Measurements from ENCODE around the gene SERINC2.
"Not testable (repeated sequence)": the region's sequence is repeated elsewhere in the genome, so short reads cannot be mapped to it uniquely, and the experiment has no call there.

The SERINC2 gene

GRCh38 chr1:31467005-31467674, 54.1 kb downstream of the SERINC2 start:
- H3K4me1 ChIP-seq: no peaks in the 10 kb centered on the region
- no peaks in the 10 kb centered on the region for H3K36me3 ChIP-seq (replicated peaks)
- in situ Hi-C loops (cut with MboI; ENCODE audit: low sequenced_read_pairs): no loop called here
- peaks cover 4% of the 10 kb centered on the region; the same call in 1 of the 2 replicates for H3K9me3 ChIP-seq
- DNase-seq (ENCODE audit: low spot score in 2 of 2): no peak
- no peak overlapping the region for H3K4me3 ChIP-seq
- peaks cover 3% of the 10 kb centered on the region for H3K27me3 ChIP-seq (ENCODE audit: low read depth)

GRCh38 chr1:31470794-31471315, 57.8 kb downstream of the SERINC2 start:
- Histone ChIP-seq H3K27me3 (ENCODE audit: low read depth) (peaks cover 3% of the 10 kb centered on the region), H3K4me1 (no peaks in the 10 kb centered on the region), H3K4me3 (no peak overlapping the region), H3K36me3 (replicated peaks) (no peaks in the 10 kb centered on the region), H3K9me3 (peaks cover 4% of the 10 kb centered on the region; the same call in 1 of the 2 replicates)
- in situ Hi-C loops (cut with MboI; ENCODE audit: low sequenced_read_pairs): no loop called here
- no peak for DNase-seq (ENCODE audit: low spot score in 2 of 2)

GRCh38 chr1:31471452-31472313, 58.7 kb downstream of the SERINC2 start:
- H3K27me3 ChIP-seq (ENCODE audit: low read depth); in situ Hi-C loops (cut with MboI; ENCODE audit: low sequenced_read_pairs); H3K4me1 ChIP-seq; H3K4me3 ChIP-seq; H3K36me3 ChIP-seq (replicated peaks); DNase-seq (ENCODE audit: low spot score in 2 of 2); H3K9me3 ChIP-seq: not testable (repeated sequence)

- in situ Hi-C loops (cut with MboI; ENCODE audit: low sequenced_read_pairs); H3K9me3 ChIP-seq; H3K27me3 ChIP-seq (ENCODE audit: low read depth); H3K36me3 ChIP-seq (replicated peaks); DNase-seq (ENCODE audit: low spot score in 2 of 2); H3K4me1 ChIP-seq; H3K4me3 ChIP-seq: not testable (repeated sequence)
These were observed 59.3 kb downstream of the SERINC2 start for GRCh38 chr1:31472314-31472651.

GRCh38 chr1:31472673-31473072, 59.7 kb downstream of the SERINC2 start:
- H3K36me3 ChIP-seq (replicated peaks); H3K27me3 ChIP-seq (ENCODE audit: low read depth); H3K4me1 ChIP-seq; in situ Hi-C loops (cut with MboI; ENCODE audit: low sequenced_read_pairs); H3K9me3 ChIP-seq; DNase-seq (ENCODE audit: low spot score in 2 of 2); H3K4me3 ChIP-seq: not testable (repeated sequence)

- not testable (repeated sequence) for H3K27me3 ChIP-seq (ENCODE audit: low read depth)
These were observed 60.5 kb downstream of the SERINC2 start for GRCh38 chr1:31473508-31473907.

DNA sequence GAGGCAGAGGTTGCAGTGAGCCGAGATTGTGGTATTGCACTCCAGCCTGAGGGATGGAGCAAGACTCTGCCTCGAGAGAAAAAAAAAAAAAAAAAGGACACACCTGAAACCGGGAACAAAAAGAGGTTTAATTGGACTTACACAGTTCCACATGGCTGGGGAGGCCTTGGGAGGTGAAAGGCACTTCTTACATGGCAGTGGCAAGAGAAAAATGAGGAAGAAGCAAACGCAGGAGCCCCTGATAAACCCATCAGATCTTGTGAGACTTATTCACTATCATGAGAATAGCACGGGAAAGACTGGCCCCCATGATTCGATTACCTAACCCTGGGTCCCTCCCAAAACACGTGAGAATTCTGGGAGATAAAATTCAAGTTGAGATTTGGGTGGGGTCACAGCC, 61.6 kb downstream of the SERINC2 start:
- H3K9me3 ChIP-seq; DNase-seq (ENCODE audit: low spot score in 2 of 2); H3K4me1 ChIP-seq; in situ Hi-C loops (cut with MboI; ENCODE audit: low sequenced_read_pairs); H3K36me3 ChIP-seq (replicated peaks); H3K4me3 ChIP-seq; H3K27me3 ChIP-seq (ENCODE audit: low read depth): not testable (repeated sequence)

More at GRCh38 chr1:31473508-31473907, 60.5 kb downstream of the SERINC2 start:
- H3K36me3 ChIP-seq (replicated peaks); in situ Hi-C loops (cut with MboI; ENCODE audit: low sequenced_read_pairs); DNase-seq (ENCODE audit: low spot score in 2 of 2); H3K4me1 ChIP-seq; H3K4me3 ChIP-seq; H3K9me3 ChIP-seq: not testable (repeated sequence)

DNA sequence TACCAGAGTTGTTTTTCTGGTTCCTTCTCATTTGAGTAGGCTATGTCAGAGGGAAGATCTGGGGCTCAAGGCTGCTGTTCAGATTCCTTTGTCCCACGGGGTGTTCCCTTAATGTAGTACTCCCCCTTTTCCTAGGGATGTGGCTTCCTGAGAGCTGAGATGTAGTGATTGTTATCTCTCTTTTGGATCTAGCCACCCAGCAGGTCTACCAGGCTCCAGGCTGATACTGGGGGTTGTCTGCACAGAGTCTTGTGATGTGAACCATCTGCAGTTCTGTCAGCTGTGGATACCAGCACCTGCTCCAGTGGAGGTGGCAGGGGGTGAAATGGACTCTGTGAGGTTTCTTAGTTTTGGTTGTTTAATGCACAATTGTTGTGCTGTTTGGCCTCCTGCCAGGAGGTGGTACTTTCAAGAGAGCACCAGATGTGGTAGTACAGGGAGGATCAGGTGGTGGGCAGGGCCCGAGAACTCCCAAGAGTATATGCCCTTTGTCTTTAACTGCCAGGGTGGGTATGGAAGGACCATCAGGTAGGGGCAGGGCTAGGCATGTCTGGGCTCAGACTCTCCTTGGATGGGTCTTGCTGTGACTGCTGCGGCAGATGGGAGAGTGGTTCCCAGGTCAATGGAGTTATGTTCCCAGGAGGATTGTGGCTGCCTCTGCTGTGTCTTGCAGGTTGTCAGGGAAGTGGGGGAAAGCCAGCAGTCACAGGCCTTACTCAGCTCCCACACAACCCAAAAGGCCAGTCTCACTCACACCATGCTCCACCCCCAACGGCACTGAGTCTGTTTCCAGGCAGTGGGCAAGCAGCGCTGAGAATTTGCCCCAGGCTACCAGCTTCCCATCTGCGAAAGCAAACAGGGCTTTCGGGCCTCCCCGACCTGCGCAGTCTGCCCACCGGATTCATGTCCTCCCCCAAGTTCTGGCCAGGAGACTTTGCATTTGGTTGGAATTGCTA, 64.2 kb downstream of the SERINC2 start:
- DNase-seq (ENCODE audit: low spot score in 2 of 2): no peak
- in situ Hi-C loops (cut with MboI; ENCODE audit: low sequenced_read_pairs): no loop called here
- Histone ChIP-seq H3K27me3 (ENCODE audit: low read depth) (no peaks in the 10 kb centered on the region), H3K4me3 (no peak overlapping the region), H3K9me3 (no peaks in the 10 kb centered on the region), H3K36me3 (replicated peaks) (no peaks in the 10 kb centered on the region), H3K4me1 (no peaks in the 10 kb centered on the region)

GRCh38 chr1:31478167-31478566, 65.2 kb downstream of the SERINC2 start:
- Histone ChIP-seq H3K4me3 (no peak overlapping the region), H3K9me3 (no peaks in the 10 kb centered on the region), H3K4me1 (no peaks in the 10 kb centered on the region), H3K36me3 (replicated peaks) (no peaks in the 10 kb centered on the region), H3K27me3 (ENCODE audit: low read depth) (no peaks in the 10 kb centered on the region)
- in situ Hi-C loops (cut with MboI; ENCODE audit: low sequenced_read_pairs): no loop called here
- no peak for DNase-seq (ENCODE audit: low spot score in 2 of 2)

- Histone ChIP-seq H3K4me1 (no peaks in the 10 kb centered on the region), H3K9me3 (no peaks in the 10 kb centered on the region), H3K36me3 (replicated peaks) (no peaks in the 10 kb centered on the region), H3K27me3 (ENCODE audit: low read depth) (no peaks in the 10 kb centered on the region), H3K4me3 (no peak overlapping the region)
- no peak for DNase-seq (ENCODE audit: low spot score in 2 of 2)
- in situ Hi-C loops (cut with MboI; ENCODE audit: low sequenced_read_pairs): no loop called here
These were observed 66.8 kb downstream of the SERINC2 start for GRCh38 chr1:31479811-31480210.

DNA sequence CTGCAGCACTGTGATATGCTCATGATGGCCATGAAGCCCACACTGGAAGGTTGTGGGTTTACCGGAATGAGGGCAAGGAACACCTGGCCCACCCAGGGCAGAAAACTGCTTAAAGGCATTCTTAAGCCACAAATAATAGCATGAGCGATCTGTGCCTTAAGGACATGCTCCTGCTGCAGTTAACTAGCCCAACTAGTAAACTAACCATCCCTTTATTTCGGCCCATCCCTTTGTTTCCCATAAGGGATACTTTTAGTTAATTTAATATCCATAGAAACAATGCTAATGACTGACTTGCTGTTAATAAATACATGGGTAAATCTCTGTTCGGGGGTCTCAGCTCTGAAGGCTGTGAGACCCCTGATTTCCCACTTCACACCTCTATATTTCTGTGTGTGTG, 67.4 kb downstream of the SERINC2 start:
- DNase-seq (ENCODE audit: low spot score in 2 of 2); H3K4me1 ChIP-seq; H3K4me3 ChIP-seq; in situ Hi-C loops (cut with MboI; ENCODE audit: low sequenced_read_pairs); H3K36me3 ChIP-seq (replicated peaks); H3K27me3 ChIP-seq (ENCODE audit: low read depth); H3K9me3 ChIP-seq: not testable (repeated sequence)

DNA sequence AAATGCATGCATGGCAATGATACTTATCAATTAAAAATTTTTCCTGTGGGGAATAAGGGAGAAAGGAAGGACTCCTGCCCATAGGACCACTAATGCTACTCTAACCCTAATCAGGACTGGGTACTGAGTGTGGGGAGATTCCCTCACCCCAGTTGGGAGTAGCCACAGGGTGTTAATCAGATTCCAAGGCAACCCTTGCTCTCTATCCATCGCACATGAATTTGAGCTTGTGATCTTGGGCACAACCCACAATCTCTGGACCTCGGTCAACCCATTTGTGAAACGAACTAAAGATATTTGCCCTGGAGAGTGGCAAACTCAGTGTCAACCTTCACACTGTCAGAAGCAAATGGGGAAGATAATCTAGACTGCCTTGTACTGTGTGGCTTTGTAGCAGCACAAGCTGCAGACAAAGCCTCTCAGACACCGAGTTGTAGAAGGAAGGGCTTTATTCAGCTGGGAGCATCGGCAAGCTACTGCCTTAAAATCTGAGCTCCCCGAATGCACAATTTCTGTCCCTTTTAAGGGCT, 69.5 kb downstream of the SERINC2 start:
- no peaks in the 10 kb centered on the region for H3K9me3 ChIP-seq
- no peaks in the 10 kb centered on the region for H3K27me3 ChIP-seq (ENCODE audit: low read depth)
- H3K36me3 ChIP-seq (replicated peaks): no peaks in the 10 kb centered on the region
- in situ Hi-C loops (cut with MboI; ENCODE audit: low sequenced_read_pairs): no loop called here
- no peak for DNase-seq (ENCODE audit: low spot score in 2 of 2)
- H3K4me1 ChIP-seq: no peaks in the 10 kb centered on the region
- no peak overlapping the region for H3K4me3 ChIP-seq
